CD14-positive monocyte (primary cell): ENCODE measurements around the gene MARCHF9. TPM values are rescaled to one million over a fixed set of nuclear protein-coding genes. Genes with fewer than 3 reads are reported as not detected.

Experiments used
- DNase-seq, 3 donors: peaks; one replicate each; pipeline ENCODE4 v3.0.0-alpha.2; 2011 to 2022
- H2AFZ ChIP-seq: 2 replicates; pipeline ENCODE4 v1.6.0; 2012; ENCODE audit warnings: mild to moderate bottlenecking, low read depth, low read length, inconsistent platforms; ENCODE audit not compliant: insufficient read depth, poor library complexity, severe bottlenecking
- H3K27ac ChIP-seq, 2 donors: 1 replicate in 1 of 2; 2 replicates in 1 of 2; pipeline ENCODE4 v1.5.1; 2012 to 2013; ENCODE audit warnings: low read length in 2 of 2, control low read depth in 1 of 2, inconsistent platforms in 1 of 2, low read depth in 1 of 2, mild to moderate bottlenecking in 1 of 2
- H3K27me3 ChIP-seq, 2 donors: one replicate each; pipeline versions ENCODE4 v1.6.0 to v1.6.1; 2011 to 2013; ENCODE audit warnings: low read length in 2 of 2; ENCODE audit not compliant: control insufficient read depth in 2 of 2, insufficient read depth in 2 of 2
- H3K36me3 ChIP-seq, 2 donors: replicated peaks in 1 of 2; 1 replicate in 1 of 2; 2 replicates in 1 of 2; pipeline versions ENCODE4 v1.5.1 to v1.6.1; 2012 to 2013; ENCODE audit warnings: low read length in 2 of 2, control low read depth in 1 of 2, inconsistent platforms in 1 of 2, mild to moderate bottlenecking in 1 of 2; ENCODE audit not compliant: insufficient read depth in 2 of 2, control insufficient read depth in 1 of 2
- H3K4me1 ChIP-seq, 2 donors: 1 replicate in 1 of 2; 2 replicates in 1 of 2; pipeline versions ENCODE4 v1.5.1 to v1.6.1; 2012 to 2013; ENCODE audit warnings: low read length in 2 of 2, control low read depth in 1 of 2, inconsistent platforms in 1 of 2, mild to moderate bottlenecking in 1 of 2, moderate library complexity in 1 of 2; ENCODE audit not compliant: insufficient read depth in 2 of 2, control insufficient read depth in 1 of 2
- H3K4me2 ChIP-seq: replicated peaks from 2 replicates; pipeline ENCODE3; 2012; ENCODE audit warnings: low read length, moderate library complexity, mild to moderate bottlenecking; ENCODE audit not compliant: poor library complexity, severe bottlenecking; ENCODE audit errors: extremely low read depth
- H3K4me3 ChIP-seq, 3 experiments: fragments of 200-600 bp in 1 of 3; sonication (generic) in 1 of 3; replicated peaks in 1 of 3; 1 replicate in 2 of 3; 2 replicates in 1 of 3; pipeline ENCODE4 v1.5.1; 2011 to 2013; ENCODE audit warnings: low read length in 3 of 3, mild to moderate bottlenecking in 3 of 3, control low read depth in 2 of 3, low read depth in 2 of 3, inconsistent platforms in 1 of 3, moderate library complexity in 1 of 3
- H3K79me2 ChIP-seq: 2 replicates; pipeline ENCODE4 v1.6.0; 2012; ENCODE audit warnings: mild to moderate bottlenecking, control low read depth, inconsistent platforms, low read length, moderate library complexity; ENCODE audit not compliant: insufficient read depth
- H3K9ac ChIP-seq: 2 replicates; pipeline ENCODE4 v1.6.0; 2017; ENCODE audit warnings: low read length, mild to moderate bottlenecking; ENCODE audit not compliant: insufficient read depth, poor library complexity, severe bottlenecking
- H3K9me3 ChIP-seq, 2 donors: replicated peaks in 1 of 2; 1 replicate in 1 of 2; 2 replicates in 1 of 2; pipeline versions ENCODE4 v1.5.1 to v1.6.1; 2012 to 2013; ENCODE audit warnings: low read length in 2 of 2, control low read depth in 1 of 2; ENCODE audit not compliant: control insufficient read depth in 1 of 2, insufficient read depth in 1 of 2
- H4K20me1 ChIP-seq: 2 replicates; pipeline ENCODE4 v1.6.0; 2012; ENCODE audit warnings: mild to moderate bottlenecking, low read length, control low read depth, moderate library complexity; ENCODE audit not compliant: insufficient read depth
- H3K27ac Mint-ChIP-seq, 7 donors: one replicate each; pipeline ENCODE4 v1.8.0; 2020; ENCODE audit warnings: mild to moderate bottlenecking in 7 of 7, mixed read lengths in 7 of 7, moderate library complexity in 6 of 7, inconsistent platforms in 2 of 7
- H3K27me3 Mint-ChIP-seq, 3 donors: one replicate each; pipeline ENCODE4 v1.8.0; 2021 to 2022; ENCODE audit warnings: low read depth in 3 of 3, mild to moderate bottlenecking in 3 of 3, mixed read lengths in 3 of 3, moderate library complexity in 3 of 3, inconsistent platforms in 1 of 3
- H3K36me3 Mint-ChIP-seq, 2 donors: one replicate each; pipeline ENCODE4 v1.8.0; 2020; ENCODE audit warnings: mixed read lengths in 2 of 2, inconsistent platforms in 1 of 2, mild to moderate bottlenecking in 1 of 2
- H3K4me1 Mint-ChIP-seq: one replicate; pipeline ENCODE4 v1.8.0; 2020; ENCODE audit warnings: mild to moderate bottlenecking, mixed read lengths
- H3K4me3 Mint-ChIP-seq, 2 donors: one replicate each; pipeline ENCODE4 v1.8.0; 2020; ENCODE audit warnings: mild to moderate bottlenecking in 2 of 2, mixed read lengths in 2 of 2, moderate library complexity in 1 of 2
- H3K9me3 Mint-ChIP-seq, 7 donors: one replicate each; pipeline ENCODE4 v1.8.0; 2020 to 2022; ENCODE audit warnings: mixed read lengths in 7 of 7, mild to moderate bottlenecking in 6 of 7, moderate library complexity in 6 of 7, inconsistent platforms in 2 of 7
- CTCF ChIP-seq: fragments of 200-600 bp; IDR thresholded peaks from one replicate; pipeline ENCODE4 v1.8.0; 2022; ENCODE audit warnings: antibody characterized with exemption, mild to moderate bottlenecking
- WGBS: methylation state at CpG from one replicate; pipeline ENCODE4 v1.1.5; 2013; ENCODE audit warnings: missing lambda C conversion rate; ENCODE audit not compliant: insufficient coverage; 5-methylcytosine and 5-hydroxymethylcytosine counted together
- intact Hi-C, 2 donors: fragments of 100-400 bp; cut with micrococcal nuclease; formaldehyde crosslinking; loops; one replicate each; pipeline versions ENCODE4 v1.15.0 to v1.15.1; 2023
- polyA plus RNA-seq, 3 donors: library from polyadenylated mRNA; depleted of rRNA in 1 of 3; unstranded in 2 of 3; stranded (reverse) in 1 of 3; fragments of 300-500 nt in 2 of 3; fragments of >200 nt in 1 of 3; fragmentation: Illumina TruSeq in 2 of 3; gene quantifications; 1 replicate in 2 of 3; 2 replicates in 1 of 3; pipeline ENCODE4 v1.2.3, GENCODE V29; 2012 to 2021

Gene MARCHF9
- polyA plus RNA-seq, 3 donors = 0.14 to 9.5 (median 0.23) TPM

GRCh38 chr12:57741413-57741789, 13.5 kb upstream of the MARCHF9 start:
- peak overlapping the region; percentile 37 for H3K9ac ChIP-seq
- no peak for DNase-seq
- H3K9me3 ChIP-seq = no peaks in the 10 kb centered on the region
- H3K27ac ChIP-seq = peak overlapping the region in 1 of 2 donors; percentile 78
- Mint-ChIP-seq H3K27me3 (peaks cover 0 to 1% (median 0%) of the 10 kb centered on the region in 3 donors), H3K36me3 (peaks cover 8 to 13% of the 10 kb centered on the region in 2 donors), H3K27ac (peak overlapping the region; percentile 78 to 96 (median 88)), H3K9me3 (no peaks in the 10 kb centered on the region), H3K4me1 (peaks cover 53% of the 10 kb centered on the region), H3K4me3 (peak overlapping the region; percentile 83 to 93)
- no peaks in the 10 kb centered on the region for H4K20me1 ChIP-seq
- no peak for TF ChIP-seq CTCF
- H2AFZ ChIP-seq = peak overlapping the region; percentile 78
- H3K27me3 ChIP-seq = no peaks in the 10 kb centered on the region
- H3K4me1 ChIP-seq = peaks cover 40 to 47% of the 10 kb centered on the region in 2 donors
- H3K4me2 ChIP-seq = peak overlapping the region; percentile 73
- 0% methylated on average over 1 of the region's 1 CpG for WGBS
- H3K4me3 ChIP-seq = peak overlapping the region; percentile 40 to 70 (median 52)
- peaks cover 0 to 9% of the 10 kb centered on the region in 2 donors for H3K36me3 ChIP-seq
- peaks cover 26% of the 10 kb centered on the region for H3K79me2 ChIP-seq
- intact Hi-C loops = loop anchor here in 1 of 2 donors (5.0 to 10.0 kb wide), 2 partner anchors 49 to 193 kb away; partner anchors contain the start of gene OS9

- no peaks in the 10 kb centered on the region for H3K9me3 ChIP-seq
- H3K4me2 ChIP-seq = peak overlapping the region; percentile 73
- peak; percentile 50 to 70 (median 61) for DNase-seq
- peak overlapping the region; percentile 78 for H2AFZ ChIP-seq
- H3K4me1 ChIP-seq = peaks cover 40 to 47% of the 10 kb centered on the region in 2 donors
- peaks cover 0 to 1% (median 0%) of the 10 kb centered on the region in 3 donors for H3K27me3 Mint-ChIP-seq
- peak; percentile 37 for TF ChIP-seq CTCF
- peaks cover 53% of the 10 kb centered on the region for H3K4me1 Mint-ChIP-seq
- intact Hi-C loops = loop anchor here in 1 of 2 donors (5.0 to 10.0 kb wide), 2 partner anchors 50 to 193 kb away; partner anchors contain the start of gene OS9
- H3K9ac ChIP-seq = peak overlapping the region; percentile 37
- peak overlapping the region; percentile 40 to 70 (median 52) for H3K4me3 ChIP-seq
- peaks cover 8 to 9% of the 10 kb centered on the region in 2 donors for H3K36me3 Mint-ChIP-seq
- peak overlapping the region; percentile 83 to 93 for H3K4me3 Mint-ChIP-seq
- H3K27me3 ChIP-seq = no peaks in the 10 kb centered on the region
- peak overlapping the region; percentile 9 to 78 for H3K27ac ChIP-seq
- peak overlapping the region; percentile 78 to 96 (median 88) for H3K27ac Mint-ChIP-seq
- WGBS = 23% methylated on average over 10 of the region's 14 CpGs
- no peaks in the 10 kb centered on the region for H4K20me1 ChIP-seq
- peaks cover 0 to 10% of the 10 kb centered on the region in 2 donors for H3K36me3 ChIP-seq
- no peaks in the 10 kb centered on the region for H3K9me3 Mint-ChIP-seq
- H3K79me2 ChIP-seq = peaks cover 26% of the 10 kb centered on the region
Observed at GRCh38 chr12:57741844-57742738, 12.8 kb upstream of the MARCHF9 start.
